ENCODE data around the gene CAVIN1.
"Not testable (repeated sequence)": the region's sequence is repeated elsewhere in the genome, so short reads cannot be mapped to it uniquely, and the experiment has no call there.

The CAVIN1 gene

DNA sequence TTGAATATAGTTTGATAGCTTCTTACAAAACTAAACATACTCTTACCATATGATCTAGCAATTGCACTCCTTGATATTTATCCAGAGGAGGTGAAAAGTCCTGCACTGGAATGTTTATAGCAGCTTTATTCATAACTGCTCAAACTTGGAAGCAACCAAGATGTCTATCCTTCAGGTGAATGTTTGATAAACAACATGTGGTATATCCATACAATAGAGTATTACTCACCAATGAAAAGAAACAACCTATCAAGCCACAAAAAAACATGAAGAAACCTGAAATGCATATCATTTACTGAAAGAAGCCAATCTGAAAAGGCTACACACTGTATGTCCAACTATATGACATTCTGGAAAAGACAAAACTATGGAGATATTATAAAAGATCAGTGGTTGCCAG is 50.9 kb downstream of the CAVIN1 start:
- DNase-seq, result no peak

DNA sequence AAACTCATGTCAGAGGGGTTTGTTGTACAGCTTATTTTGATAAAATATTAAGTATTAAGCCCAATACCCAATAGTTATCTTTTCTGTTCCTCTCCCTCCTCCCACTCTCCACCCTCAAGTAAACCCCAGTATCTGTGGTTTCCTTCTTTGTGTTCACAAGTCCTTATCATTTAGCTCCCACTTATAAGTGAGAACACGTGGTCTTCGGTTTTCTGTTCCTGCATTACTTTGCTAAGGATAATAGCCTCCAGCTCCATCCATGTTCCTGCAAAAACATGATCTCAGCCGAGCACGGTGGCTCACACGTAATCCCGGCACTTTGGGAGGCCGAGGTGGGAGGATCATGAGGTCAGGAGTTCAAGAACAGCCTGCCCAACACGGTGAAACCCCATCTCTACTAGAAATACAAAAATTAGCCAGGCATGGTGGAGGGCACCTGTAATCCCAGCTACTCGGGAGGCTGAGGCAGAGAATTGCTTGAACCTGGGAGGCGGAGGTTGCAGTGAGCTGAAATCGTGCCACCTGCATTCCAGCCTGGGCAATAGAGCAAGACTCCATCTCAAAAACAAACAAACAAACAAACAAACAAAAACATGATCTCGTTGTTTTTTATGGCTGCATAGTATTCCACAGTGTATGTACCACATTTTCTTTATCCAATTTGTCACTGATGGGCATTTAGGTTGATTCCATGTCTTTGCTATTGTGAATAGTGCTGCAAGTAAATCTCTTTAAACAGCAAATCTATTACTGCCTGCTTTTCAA is 54.1 kb downstream of the CAVIN1 start:
- not testable (repeated sequence) for DNase-seq

DNA sequence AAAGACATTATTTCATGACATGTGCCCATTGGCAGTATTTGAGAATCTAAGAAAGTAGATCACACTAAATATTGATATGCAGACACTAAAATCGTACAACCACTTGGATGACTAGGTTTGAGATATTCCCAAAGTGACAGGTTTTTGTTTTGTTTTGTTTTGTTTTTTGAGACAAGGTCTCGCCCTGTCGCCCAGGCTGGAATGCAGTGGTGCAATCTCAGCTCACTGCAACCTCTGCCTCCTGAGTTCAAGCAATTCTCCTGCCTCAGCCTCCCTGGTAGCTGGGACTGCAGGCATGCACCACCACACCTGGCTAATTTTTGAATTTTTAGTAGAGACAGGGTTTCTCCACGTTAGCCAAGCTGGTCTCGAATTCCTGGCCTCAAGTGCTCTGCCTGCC is 54.7 kb downstream of the CAVIN1 start:
- DNase-seq, result not testable (repeated sequence)

DNA sequence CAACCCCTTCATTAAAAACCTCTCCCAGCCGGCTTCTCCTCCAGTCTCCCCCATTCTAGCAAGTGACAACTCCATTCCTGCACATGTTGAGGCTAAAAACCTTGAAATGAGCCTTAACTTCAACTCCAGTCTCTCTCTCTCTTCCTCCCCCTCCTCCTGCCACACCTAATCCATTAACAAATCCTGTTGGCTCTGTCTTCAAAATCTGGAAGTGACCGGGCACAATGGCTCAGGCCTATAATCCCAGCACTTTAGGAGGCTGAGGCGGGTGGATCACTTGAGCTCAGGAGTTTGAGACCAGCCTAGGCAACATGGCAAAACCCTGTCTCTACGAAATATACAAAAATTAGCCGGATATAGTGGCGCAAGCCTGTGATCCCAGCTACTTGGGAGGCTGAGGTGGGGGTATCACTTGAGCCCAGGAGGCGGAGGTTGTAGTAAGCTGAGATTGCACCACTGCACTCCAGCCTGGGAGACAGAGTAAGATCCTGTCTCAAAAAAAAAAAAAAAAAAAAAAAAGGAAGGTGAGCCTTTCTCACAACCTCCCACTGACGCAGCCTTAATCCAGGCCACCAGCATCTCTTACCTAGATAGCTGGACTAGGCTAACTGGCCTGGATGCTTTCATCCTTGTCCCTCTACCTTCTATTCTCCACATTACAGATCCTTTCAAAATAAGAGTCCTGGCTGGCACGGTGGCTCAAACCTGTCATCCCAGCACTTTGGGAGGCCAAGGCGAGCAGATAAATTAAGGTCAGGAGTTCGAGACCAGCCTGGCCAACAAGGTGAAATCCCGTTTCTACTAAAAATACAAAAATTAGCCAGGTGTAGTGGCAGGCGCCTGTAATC is 56.7 kb downstream of the CAVIN1 start:
- DNase-seq, result not testable (repeated sequence)

DNA sequence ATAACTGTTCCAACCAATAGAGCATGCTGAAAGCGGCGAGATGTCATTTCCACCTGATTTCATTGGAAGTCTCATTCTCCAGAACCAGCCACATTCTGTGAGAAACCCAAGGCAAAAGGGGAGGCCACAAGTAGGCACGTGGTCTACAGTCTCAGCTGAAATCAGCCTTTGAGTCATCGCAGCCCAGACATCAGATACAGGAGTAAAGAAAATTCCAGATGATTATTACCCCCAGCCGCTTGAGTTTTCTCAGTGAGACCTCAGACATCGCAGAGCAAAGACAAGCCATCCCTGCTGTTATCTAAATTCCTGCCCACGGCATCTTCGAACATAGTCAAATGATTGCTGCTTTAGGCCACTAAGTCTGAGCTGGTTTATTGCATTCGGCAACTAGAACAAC is 57.9 kb downstream of the CAVIN1 start:
- DNase-seq, result no peak

DNA sequence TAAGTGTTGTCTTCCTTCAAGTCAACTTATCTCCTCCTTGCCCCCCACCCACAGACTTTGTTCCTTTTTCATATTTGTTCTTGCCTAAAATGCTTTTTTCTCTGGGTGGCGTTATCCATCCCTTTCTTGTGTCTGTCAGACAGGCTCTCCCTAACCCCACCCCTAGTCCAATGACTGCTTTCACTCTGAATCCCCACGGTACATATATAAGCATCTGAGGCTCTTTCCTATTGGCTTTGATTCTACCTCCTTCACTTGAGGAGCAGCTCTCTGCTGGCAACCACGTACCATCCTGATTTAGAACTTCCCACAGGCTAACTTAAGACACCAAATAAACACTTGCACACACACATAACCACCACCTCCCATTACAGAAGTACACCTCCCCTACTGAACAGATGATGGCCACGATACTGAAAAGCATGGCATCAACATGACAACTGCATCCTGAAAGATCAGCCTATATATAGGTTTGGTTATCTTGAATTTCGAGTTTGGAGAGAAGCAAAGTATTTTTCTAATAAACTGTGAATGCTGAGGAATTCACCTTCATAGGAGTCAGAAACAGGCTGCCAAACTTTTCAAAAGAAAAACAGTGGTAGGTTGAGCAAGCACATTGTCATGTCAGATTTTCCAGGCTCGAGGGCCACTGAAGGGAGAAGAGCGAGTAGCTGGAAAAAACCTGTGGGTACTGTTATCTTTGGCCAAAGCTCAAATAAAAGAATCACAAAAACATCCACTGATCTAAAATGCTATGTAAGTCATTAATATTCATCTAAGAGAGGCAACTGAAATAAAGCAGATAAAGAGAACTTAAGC is 59.1 kb downstream of the CAVIN1 start:
- no peak for DNase-seq

DNA sequence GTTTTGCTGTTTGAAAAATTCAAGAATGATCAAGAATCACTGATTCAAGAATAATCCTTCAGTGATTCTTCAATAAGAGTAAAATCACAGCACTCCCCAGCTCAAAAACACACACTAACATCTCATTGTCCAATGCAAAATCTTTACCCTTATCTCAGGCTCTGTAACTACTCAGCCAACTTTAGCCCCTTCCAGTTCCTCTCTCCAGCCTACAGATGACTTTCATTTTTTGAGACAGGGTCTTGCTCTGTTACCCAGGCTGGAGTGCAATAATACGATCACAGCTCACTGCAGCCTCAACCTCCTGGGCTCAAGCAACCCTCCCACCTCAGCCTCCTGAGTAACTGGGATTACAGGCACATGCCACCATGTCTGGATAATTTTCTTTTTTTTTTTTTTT is 59.8 kb downstream of the CAVIN1 start:
- no peak for DNase-seq

DNA sequence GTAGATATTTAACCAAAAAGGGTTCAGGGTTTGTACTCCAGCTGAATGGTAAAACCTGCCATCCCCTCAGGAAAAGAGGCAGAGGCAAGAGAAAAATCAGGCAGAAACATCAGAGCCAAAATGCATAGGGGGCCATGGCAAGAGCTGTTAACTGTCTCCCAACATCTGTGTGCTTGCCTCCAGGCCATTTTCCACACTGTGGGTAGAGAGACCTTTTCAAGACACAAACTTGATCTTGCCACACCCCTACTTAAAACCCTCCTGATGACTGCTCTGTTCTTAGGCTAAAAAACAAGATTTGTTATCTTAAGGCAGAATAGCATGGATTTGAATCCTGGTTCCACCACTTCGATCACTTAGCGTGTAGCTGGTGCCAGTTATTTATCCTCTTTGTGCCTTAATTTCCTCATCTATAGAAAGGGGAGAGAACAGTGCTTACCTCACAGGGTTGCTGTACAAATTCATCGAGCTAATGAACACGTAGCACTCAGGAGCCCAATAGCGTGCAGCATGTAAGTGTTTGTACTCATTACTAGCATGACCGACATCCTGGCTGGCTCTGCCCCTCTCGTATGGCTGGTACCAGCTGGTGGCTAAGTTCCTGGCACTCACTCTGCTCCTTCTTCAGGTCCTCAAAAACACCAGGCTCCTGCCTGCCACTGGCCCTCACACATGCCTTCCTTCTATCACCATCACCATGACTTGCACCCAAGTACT is 60.7 kb downstream of the CAVIN1 start:
- DNase-seq, result peak in 1 of 2 experiments; percentile 60

DNA sequence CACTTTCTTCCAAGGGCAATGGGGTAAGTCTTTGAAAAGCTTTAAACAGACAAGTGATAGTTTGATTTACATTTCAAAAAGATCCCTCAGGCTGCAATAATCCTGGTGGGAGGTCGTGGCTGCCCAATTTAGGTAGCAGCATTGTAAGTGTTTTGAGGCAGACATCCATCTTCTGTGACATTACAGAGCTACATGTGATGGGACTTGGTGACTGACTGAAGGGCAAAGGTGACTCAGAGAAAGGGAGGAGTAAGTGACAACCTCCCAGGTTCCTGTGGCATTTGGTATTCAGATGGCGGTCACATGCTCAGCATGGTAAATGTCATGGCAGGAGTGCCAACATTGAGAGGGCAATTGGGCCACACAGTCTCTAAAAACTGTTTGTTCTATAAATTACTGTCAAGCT is 61.3 kb downstream of the CAVIN1 start:
- no peak for DNase-seq

DNA sequence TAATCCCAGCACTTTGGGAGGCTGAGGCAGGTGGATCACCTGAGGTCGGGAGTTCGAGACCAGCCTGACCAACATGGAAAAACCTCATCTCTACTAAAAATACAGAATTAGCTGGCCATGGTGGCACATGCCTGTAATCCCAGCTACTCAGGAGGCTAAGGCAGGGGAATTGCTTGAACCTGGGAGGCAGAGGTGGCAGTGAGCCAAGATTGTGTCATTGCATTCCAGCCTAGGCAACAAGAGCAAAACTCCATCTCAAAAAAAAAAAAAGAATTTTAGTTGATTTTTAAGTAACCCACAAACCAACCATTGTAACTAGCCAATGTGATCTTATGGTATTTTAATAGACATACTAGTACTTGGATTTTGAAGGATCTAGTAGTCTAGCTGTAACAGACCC is 62.7 kb downstream of the CAVIN1 start:
- DNase-seq, result not testable (repeated sequence)

DNA sequence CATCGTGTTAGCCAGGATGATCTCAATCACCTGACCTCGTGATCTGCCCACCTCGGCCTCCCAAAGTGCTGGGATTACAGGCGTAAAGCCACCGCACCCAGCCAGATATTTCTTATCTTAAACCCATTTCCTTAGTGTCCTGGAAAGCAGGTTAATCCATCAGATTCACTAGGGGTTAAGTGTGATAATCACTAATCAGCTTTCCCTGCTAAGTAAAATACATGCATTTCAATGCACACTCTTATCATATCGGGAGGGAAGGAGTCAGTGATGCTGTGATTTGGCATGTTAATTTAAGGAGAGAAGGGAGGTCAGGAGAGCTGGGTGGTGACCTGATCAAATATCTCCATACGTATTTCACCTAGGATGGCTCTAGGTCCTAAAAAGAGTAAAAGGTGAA is 63.9 kb downstream of the CAVIN1 start:
- no peak for DNase-seq

DNA sequence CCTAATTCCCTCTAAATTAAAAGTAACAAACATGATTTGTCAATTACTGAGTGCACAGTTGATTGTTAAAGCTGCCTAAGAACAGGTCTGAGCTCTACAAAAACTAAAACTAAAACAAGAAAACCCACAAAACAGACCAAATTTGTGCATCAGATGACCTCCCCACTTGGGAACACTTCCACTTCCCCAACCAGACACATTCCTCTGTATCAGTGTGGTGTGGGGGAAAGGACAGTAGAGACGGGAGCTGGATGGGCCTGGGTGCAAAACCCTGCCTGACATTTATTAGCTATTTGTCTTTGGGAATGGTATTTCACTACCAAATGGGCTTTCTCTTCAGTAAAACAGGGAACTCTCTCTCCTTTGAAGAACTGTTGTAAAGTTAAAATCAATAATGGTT is 64.6 kb downstream of the CAVIN1 start:
- DNase-seq, result no peak

DNA sequence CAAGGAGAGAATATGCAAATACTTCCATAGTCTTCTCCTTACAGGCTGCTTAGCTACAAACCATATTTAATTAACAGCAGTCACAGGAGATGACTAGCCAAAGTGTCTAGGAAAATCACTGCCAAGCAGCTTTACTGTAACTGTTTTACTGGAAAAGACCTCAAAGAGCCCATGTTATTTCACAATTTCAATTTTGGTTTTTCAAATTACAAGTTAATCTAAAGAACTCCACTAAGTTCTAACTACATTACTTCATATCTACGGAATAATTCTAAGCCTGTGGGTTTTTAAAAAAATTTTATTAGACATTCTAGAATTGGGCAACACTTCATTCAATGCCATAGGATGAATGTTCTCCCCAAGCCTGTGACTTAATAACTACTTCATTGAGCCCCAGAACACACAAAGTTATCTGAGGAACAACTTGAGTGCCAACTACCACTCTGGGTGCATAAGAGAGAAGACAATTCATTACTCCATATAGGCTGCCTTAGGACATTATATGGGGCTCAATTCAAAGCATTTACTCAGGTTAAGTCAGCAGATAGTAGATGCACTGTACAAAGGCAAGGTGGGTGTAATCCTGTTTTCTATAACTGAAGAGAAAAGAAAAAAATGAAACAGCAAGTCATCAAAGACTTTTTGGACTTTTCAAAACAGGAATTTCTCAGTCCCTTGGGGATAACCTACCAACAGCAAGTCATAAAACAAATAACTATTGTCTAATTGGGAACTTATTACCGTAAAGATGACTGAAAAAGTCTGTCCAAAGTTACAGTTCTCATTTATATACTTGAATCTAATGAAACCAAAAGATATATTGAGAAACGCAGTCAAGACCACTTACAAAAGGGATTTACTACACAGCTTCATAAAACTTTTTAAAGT is 67.9 kb downstream of the CAVIN1 start:
- DNase-seq, result no peak

Data from cerebellar nuclear complex (tissue), 1 donor.